GM08714 (cell line): Measurements from ENCODE around the gene CHRM5.

ENCODE experiments used
- H3K4me3 ChIP-seq: fragments of 200-500 bp; sonication (Bioruptor generic); 2 replicates; pipeline ENCODE4 v1.5.1; 2014; ENCODE audit warnings: mild to moderate bottlenecking, low read length, inconsistent platforms
- ZNF274 ChIP-seq: IDR thresholded peaks from 2 replicates; pipeline ENCODE4 v1.6.1; 2012; ENCODE audit warnings: mild to moderate bottlenecking, low read depth, low read length

Gene CHRM5

GRCh38 chr15:34070003-34070402, 101.7 kb downstream of the CHRM5 start:
- TF ChIP-seq ZNF274, result no peak
- no peak overlapping the region for H3K4me3 ChIP-seq

- H3K4me3 ChIP-seq, result no peak overlapping the region
- TF ChIP-seq ZNF274, result no peak
Observed at GRCh38 chr15:34076785-34077184, 108.5 kb downstream of the CHRM5 start.

- no peak for TF ChIP-seq ZNF274
- no peak overlapping the region for H3K4me3 ChIP-seq
Observed at GRCh38 chr15:34078900-34079299, 110.6 kb downstream of the CHRM5 start.

- H3K4me3 ChIP-seq, result no peak overlapping the region
- TF ChIP-seq ZNF274, result no peak
Observed at GRCh38 chr15:34079904-34080303, 111.6 kb downstream of the CHRM5 start.

- H3K4me3 ChIP-seq, result no peak overlapping the region
- no peak for TF ChIP-seq ZNF274
Observed at GRCh38 chr15:34084086-34084485, 115.8 kb downstream of the CHRM5 start.

GRCh38 chr15:34085746-34086145, 117.4 kb downstream of the CHRM5 start:
- TF ChIP-seq ZNF274, result no peak
- no peak overlapping the region for H3K4me3 ChIP-seq

GRCh38 chr15:34099914-34100313, 131.6 kb downstream of the CHRM5 start:
- TF ChIP-seq ZNF274, result no peak
- peak overlapping the region; percentile 3; the same call in 1 of the 2 replicates for H3K4me3 ChIP-seq

- no peak for TF ChIP-seq ZNF274
- peak within 1 kb of the TSS; percentile 89 for H3K4me3 ChIP-seq
Observed at GRCh38 chr15:34101366-34102174, 133.3 kb downstream of the CHRM5 start, which contains the start of the genes EMC7 and PGBD4. Gene EMC7 (minus strand): TSS chr15:34101862. CDS start chr15:34101839, 23 bp downstream. Gene PGBD4 (plus strand): TSS chr15:34102083. CDS start chr15:34102532, 449 bp downstream.

- TF ChIP-seq ZNF274, result no peak
Observed at GRCh38 chr15:34102175-34102925, 134.1 kb downstream of the CHRM5 start.

GRCh38 chr15:34106423-34106822, 138.1 kb downstream of the CHRM5 start:
- H3K4me3 ChIP-seq, result no peak overlapping the region
- no peak for TF ChIP-seq ZNF274

More at GRCh38 chr15:34102175-34102925, 134.1 kb downstream of the CHRM5 start:
- H3K4me3 ChIP-seq, result peak overlapping the region; percentile 89

- TF ChIP-seq ZNF274, result no peak
- no peak overlapping the region for H3K4me3 ChIP-seq
Observed at GRCh38 chr15:34107315-34107714, 139.0 kb downstream of the CHRM5 start.

- TF ChIP-seq ZNF274, result no peak
- no peak overlapping the region for H3K4me3 ChIP-seq
Observed at GRCh38 chr15:34109797-34110663, 141.7 kb downstream of the CHRM5 start.

- TF ChIP-seq ZNF274, result no peak
- no peak overlapping the region for H3K4me3 ChIP-seq
Observed at GRCh38 chr15:34111488-34111887, 143.2 kb downstream of the CHRM5 start.

GRCh38 chr15:34114215-34114614, 145.9 kb downstream of the CHRM5 start:
- no peak for TF ChIP-seq ZNF274

More at GRCh38 chr15:34114215-34114614, 145.9 kb downstream of the CHRM5 start:
- H3K4me3 ChIP-seq, result no peak overlapping the region
